Stimulated activated CD4-positive, alpha-beta T cell treated with anti-CD3 and anti-CD28 coated beads, Interleukin-15, amount 100 ng/mL, for 48 hours (primary cell): ENCODE results near the gene CABLES2.

ENCODE experiments used
- DNase-seq, 2 donors: peaks; one replicate each; pipeline ENCODE4 v3.0.0-alpha.2; 2020; ENCODE audit warnings: low read depth in 2 of 2

Gene CABLES2

DNA sequence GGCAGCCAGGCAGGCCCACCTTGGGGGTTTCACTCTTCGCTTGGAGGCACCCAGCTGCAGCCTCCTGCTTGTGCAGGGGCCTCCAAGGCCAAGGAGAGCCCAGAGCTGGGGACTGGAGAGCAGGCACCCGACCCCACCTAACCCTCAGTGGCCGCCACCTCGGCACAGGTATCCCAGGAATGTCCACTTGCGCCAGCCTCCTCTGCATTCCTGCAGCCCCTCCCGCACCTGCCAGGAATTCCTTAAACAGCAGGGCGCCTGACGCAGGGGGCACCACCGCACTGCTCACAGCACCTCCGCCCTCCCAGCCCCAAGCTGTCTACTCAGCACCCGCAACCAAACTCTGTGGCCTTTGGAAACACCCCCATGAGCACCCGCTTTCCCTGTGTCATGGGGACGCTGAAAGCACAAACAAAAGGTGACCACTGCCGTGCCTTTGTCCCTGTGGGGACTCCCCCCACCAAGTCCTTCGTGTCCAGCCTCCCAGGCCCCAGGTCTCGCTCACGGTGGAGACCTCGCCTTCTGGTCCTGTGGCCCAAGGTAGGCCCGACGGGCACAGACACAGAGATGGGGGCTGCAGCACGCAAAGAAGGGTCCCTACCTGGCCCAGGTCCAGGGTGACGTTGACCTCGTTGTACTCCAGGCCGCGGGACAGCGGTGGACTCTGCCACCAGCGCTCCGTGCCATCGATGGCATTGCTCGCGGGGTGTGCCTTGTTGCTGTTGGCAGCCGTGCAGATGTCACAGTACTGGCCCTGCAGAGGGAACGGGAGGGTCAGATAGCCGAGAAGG is 45.1 kb downstream of the CABLES2 start:
- no peak for DNase-seq

DNA sequence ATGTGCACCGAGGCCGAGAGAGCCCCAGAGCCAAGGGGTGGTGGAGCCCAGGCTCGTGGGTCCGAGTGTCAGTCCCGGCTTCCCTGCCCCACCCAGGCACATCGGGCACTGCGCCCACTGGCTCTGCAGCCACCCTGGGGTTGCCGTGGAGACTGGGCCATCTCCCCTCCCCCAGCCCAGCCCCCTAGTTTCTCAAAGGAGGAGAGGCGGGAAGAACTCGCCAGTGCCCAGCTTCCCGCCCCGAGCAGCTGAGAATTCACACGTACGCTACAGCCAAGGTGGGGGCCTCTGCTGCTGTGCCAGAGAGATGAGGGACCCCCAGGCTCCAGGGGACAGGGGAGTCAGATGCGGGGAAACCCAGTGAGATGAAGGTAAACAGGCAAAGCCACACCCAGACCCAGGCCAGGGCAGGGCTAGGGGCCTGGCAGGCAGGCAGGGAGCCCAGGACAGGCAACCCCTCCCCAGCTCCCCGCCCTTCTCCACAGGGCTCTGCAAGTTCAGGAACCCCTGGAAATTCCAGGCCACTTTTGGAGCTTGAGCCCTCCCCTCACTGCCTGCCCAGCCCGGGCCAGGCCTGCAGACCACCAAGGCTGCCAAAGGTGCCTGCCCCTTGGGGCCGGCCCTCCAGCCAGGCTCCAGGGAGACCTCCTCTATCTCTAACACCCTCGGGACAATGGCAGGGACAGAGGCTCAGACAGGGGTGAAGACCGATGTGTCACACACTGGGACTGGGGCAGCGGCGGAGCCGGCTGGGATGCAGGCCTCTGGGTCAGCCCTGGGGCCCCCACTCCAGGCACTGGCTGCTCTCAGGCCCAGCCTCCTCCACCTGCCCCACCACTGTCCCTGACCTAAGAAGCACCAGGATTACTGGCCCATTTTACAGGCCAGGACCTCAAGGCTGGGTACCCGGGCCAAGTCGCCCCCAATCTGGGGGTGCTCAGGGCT is 46.0 kb downstream of the CABLES2 start:
- no peak for DNase-seq

DNA sequence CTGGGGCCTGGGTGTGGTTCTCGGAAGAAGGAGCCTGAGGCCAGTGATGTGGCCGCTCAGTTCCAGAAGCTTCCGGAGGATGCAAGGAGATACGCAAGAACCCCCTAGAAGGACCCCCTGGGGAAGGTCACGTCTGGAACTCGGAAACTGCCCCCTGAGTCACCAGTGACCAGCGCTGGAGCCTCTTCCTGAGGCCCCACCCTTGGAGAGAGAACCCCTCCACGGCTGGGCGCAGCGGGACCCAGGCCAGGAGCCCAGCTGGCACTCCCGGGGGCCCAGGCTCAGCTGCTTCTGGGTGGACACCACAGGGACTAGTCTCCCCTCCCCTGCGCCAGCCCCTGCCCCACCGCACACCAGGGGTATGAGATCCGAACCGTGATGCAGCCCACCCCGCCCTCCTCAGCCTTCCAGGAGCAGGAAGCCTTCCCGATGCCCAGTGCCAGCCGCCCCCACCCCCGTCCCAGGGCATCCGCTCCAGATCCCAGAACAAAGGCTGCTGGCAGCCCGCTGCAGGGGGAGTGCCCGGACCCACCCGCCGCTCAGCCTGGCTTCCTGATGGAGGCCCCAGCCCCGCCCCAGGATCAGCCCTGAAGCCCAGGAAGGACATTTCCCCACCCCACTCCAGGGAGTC is 47.5 kb downstream of the CABLES2 start:
- no peak for DNase-seq

DNA sequence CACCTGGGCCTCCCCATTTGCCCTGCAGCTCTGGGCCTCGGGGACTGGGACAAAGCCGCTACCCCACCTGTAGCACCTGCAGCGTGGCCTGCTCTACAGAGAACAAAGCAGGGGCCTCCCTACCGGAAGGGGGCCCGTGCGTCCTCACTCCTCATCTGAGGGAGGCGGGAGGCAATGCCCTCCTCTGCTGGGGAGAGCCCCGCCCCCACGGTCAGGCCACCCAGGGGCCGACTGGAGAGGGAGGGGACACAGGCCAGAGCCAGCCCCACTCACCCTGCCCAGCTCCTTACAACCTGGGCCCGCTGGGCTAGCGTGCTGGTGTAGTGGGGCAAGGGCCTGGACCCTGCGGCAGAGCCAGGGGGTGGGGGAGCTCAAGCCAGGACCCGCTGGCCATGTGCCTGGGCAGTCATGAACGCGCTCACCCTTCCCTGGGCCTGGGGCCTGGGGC is 48.0 kb downstream of the CABLES2 start:
- DNase-seq, result no peak

DNA sequence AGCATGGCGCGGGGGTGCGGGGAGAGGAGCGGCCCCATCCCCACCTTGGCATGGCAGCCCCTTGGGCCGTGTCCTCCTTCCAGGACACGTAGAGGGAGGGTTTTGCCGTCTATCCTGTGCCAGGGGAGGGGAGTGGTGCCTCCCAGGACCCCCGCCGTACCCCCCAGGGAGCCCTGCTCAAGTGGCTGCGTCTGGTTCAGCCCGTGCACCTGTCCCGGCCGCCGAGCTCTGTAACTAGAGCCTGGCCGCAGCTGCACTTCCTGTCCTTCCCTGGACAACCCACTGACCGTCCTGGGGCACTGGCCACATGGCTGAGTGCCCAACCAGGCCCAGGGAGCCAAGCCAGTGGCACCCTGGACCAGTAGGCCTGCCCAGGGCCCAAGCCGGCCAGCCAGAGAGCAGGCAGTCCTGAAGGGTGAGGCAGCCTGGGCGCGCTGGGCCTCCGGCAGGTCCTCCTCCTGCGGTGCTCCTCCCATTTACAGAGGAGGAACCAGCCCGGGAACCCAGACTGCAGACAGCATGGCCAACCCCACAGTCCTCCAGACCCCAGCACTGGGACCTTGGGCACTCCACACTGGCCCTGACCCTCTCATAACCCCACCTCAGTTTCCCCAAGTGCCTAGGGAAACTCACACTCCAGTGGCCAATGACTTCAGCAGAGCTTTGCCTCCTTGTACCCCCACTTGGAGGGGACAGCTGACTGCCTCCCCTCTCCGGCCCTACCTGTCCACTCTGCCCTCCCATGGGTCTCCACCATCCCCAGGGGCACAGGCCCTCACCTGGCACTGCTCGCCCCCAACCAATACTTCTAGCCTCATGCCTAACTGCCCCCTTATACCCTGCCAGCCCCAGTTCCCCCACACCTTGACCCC is 48.7 kb downstream of the CABLES2 start:
- DNase-seq, result no peak

GRCh38 chr20:62357681-62358080 is 49.4 kb downstream of the CABLES2 start:
- no peak for DNase-seq

GRCh38 chr20:62357187-62357667 is 49.9 kb downstream of the CABLES2 start:
- no peak for DNase-seq

- no peak for DNase-seq
Observed at GRCh38 chr20:62356589-62357186, 50.4 kb downstream of the CABLES2 start.

DNA sequence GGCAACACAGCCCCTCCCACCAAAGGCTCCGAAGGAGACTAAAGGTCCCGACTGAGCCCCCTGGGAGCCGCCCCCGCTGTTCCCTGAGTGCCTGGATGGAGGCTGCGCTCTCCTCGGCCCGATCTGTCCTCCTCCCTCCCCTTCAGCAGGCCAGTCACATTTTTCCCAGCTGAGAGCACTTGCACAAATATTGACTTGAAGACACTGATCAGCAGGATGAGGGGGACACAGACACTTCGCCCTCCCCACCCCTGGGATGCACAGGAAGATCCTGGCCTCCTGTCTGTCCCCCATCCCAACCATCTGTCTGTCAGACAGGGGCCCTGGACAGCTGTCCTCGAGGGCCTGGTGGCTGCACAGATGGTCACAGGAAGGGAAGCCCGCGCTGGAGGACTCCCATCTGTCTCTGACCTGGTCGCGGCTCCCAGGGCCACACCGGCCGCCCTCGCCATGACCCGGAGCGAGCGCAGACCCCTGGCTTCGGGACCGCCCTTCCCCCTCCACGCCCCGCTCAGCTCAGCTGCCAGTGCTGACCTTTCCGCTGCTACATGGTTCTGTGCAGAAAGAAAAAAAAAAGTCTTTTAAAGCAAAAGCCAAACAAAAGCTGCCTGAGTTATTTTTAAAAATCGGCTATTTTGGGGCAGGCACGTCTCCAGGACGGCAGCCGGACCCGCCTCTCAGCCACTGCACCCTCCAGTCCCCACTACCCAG is 51.1 kb downstream of the CABLES2 start:
- no peak for DNase-seq

- no peak for DNase-seq
Observed at GRCh38 chr20:62355516-62355877, 51.6 kb downstream of the CABLES2 start.

DNA sequence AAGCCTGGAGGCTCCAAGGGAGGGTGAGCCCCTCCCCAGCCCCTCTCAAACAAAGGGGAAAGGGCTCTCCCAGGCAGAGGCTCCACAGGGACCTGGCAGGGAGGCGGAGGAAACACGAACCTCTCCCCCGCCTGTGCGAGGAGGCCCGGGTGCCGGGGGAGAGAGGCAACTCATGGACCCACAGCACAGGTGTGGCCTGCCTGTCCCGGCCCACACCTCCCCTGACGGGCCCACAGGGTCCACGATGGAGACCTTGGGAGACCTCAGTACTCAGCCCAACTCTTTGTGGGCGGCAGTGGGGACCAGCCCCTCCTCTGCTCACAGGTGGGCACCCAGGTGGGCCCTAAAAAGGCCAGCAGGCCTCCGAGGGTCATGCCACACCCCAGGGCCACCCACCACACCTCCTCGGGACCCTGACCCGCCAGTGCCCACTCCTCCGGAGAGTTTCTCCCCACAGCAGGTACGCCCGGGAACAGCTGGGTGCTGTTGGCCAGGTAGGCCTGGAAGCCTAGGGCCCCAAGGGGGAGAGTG is 52.2 kb downstream of the CABLES2 start:
- DNase-seq, result no peak

DNA sequence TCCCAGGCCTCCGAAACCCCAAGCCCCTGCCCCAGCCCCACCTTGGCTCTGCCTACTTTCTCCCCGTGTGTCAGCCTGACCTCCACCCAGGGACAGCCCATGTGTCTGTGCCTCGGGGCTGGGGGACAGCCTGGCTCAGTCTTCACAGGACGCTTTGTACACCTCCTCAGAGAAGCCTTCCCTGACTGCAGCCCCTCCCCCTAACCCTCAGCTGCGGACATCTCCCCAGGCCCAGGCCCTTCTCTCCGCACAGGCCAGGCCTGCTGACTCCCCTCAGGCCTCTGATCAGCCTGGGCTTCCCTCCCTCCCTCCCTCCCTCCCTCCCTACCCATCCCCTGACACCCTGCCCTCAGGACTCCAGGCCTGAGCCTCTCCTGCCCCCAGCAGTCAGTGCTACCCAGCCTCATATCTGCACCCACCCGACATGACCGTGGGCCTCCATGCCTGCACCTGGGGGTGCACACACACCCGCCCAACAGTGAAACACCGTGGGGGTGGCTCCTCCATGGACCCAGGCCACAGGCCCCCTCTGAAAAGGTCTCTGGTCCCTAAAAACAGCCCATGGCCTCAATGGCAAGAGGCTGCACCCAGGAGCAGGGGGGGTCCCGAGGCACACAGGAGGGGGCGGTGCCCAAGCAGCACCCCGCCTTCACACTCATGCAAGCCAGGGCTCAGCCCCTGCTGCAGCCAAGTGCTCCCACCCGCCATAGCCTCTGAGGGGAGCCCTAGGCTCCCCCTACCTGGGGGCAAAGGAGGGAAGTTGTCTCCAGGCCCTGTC is 52.9 kb downstream of the CABLES2 start:
- no peak for DNase-seq

- DNase-seq, result no peak
Observed at GRCh38 chr20:62353289-62354030, 53.6 kb downstream of the CABLES2 start.

GRCh38 chr20:62352402-62353288 is 54.4 kb downstream of the CABLES2 start:
- DNase-seq, result no peak

DNA sequence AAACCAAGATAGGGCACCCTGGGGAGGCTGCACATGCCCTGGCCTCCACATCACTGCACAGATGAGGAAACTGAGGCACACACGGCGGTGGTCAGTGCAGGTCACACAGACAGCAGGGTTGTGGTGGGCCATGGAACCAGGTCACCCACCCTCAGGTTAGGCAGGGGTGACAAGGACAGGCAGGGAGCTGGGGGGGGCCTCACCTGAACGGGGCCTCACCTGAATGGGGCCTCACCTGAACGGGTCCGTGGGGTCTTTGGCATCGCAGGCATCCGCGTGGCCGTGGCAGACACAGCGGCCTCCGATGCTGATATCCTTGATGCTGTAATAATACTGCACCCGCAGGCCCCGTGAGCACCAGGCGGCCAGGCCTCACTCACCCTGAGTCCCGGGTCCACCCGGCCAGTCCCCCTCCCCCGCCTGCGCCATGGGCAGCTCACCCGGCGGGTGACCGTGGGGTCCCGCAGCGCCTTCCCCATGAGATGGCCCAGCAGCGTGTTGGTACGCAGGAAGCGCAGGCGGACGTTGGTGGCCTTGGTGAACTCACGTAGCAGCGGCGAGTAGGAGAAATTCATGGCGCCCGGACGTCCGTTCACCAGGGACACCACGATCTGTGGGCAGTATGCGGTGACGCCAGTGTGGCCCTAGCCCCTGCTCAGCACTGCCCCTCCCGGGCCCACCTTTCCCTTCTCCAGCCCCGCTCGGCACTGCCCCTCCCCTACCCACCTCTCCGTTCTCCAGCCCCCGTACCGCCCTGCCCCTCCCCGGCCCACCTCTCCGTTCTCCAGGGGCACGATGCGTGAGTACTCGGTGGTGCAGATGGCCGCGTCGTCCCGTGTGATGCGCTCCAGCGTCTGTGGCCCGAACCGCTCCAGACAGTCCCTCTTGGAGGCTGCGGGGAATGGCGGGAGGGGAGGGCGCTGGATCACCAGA is 55.4 kb downstream of the CABLES2 start:
- DNase-seq, result no peak
